GM18858 (cell line): Measurements from ENCODE around the gene HNRNPH1.

ENCODE experiments used
- ATAC-seq: cut with Tn5 transposase; IDR thresholded peaks from one replicate; pipeline ENCODE4 v1.9.1; 2021; ENCODE audit not compliant: unreplicated experiment

HNRNPH1 gene

GRCh38 chr5:179606071-179606909 lies 17.2 kb downstream of the HNRNPH1 start:
- no peak for ATAC-seq

- no peak for ATAC-seq
Measured at GRCh38 chr5:179605026-179605833, 18.2 kb downstream of the HNRNPH1 start.

GRCh38 chr5:179603308-179603707 lies 20.2 kb downstream of the HNRNPH1 start:
- ATAC-seq, result no peak

GRCh38 chr5:179601871-179602625 lies 21.4 kb downstream of the HNRNPH1 start:
- ATAC-seq, result no peak

GRCh38 chr5:179599973-179600372 lies 23.5 kb downstream of the HNRNPH1 start:
- ATAC-seq, result no peak

- ATAC-seq, result no peak
Measured at GRCh38 chr5:179599566-179599965, 23.9 kb downstream of the HNRNPH1 start.

- ATAC-seq, result no peak
Measured at GRCh38 chr5:179599100-179599499, 24.4 kb downstream of the HNRNPH1 start.

- ATAC-seq, result no peak
Measured at GRCh38 chr5:179596421-179596820, 27.1 kb downstream of the HNRNPH1 start.

- no peak for ATAC-seq
Measured at GRCh38 chr5:179595916-179596315, 27.6 kb downstream of the HNRNPH1 start.

GRCh38 chr5:179588166-179588565 lies 35.3 kb downstream of the HNRNPH1 start:
- ATAC-seq, result no peak

GRCh38 chr5:179585941-179586401 lies 37.5 kb downstream of the HNRNPH1 start:
- no peak for ATAC-seq

GRCh38 chr5:179577286-179577960 lies 46.0 kb downstream of the HNRNPH1 start:
- no peak for ATAC-seq

GRCh38 chr5:179572386-179572785 lies 51.1 kb downstream of the HNRNPH1 start:
- ATAC-seq, result no peak

- ATAC-seq, result no peak
Measured at GRCh38 chr5:179568721-179569120, 54.8 kb downstream of the HNRNPH1 start.

- ATAC-seq, result no peak
Measured at GRCh38 chr5:179564526-179564925, 58.9 kb downstream of the HNRNPH1 start.
